ENCODE data around the gene HIPK2.

HIPK2 gene

GRCh38 chr7:139691253-139691781 lies 86.5 kb downstream of the HIPK2 start:
- no peak overlapping the region for H3K27ac ChIP-seq (ENCODE audit: insufficient read depth, low read length, poor library complexity, severe bottlenecking)
- H3K4me1 ChIP-seq (ENCODE audit: control insufficient read depth, insufficient read depth, low read length, poor library complexity, severe bottlenecking) = no peaks in the 10 kb centered on the region

DNA sequence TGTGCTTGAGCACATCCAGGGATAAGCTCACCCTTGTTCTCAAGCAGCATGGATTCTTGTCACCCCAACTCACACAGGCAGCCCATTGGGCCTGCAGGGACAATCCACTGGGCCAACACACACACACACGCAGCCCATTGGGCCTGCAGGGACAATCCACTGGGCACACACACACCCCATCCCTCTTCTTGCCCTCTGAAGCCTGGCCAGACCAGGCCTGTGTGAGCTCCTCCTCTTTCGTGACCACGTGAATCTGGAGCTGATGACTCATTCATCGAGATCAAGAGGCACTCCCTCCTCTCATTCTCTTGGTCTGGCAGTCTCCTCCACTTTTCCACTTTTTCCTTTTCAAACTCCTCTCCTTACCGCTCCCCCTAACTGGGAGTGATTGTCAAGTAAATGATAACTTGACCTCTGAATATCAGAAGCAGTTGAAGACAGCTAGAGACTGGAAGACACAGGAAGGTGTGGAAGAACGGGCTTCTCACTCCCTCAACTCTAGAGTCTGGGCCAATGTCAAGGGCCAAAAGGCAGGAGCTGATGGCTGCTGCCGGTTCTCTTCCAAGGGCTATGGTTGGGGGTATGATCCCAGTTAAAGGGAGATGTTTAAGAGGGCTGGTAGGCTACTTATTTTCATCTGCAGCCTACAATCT lies 89.7 kb downstream of the HIPK2 start:
- H3K4me3 ChIP-seq (ENCODE audit: insufficient read depth, low read depth, low read length, poor library complexity, severe bottlenecking) = no peak overlapping the region
- peaks cover 6% of the 10 kb centered on the region for H3K4me1 ChIP-seq (ENCODE audit: control insufficient read depth, insufficient read depth, low read length, poor library complexity, severe bottlenecking)
- no peaks in the 10 kb centered on the region for H3K9me3 ChIP-seq (ENCODE audit: control insufficient read depth, low read length)
- DNase-seq = no peak
- no peak overlapping the region for H3K27ac ChIP-seq (ENCODE audit: insufficient read depth, low read length, poor library complexity, severe bottlenecking)
- no peaks in the 10 kb centered on the region for H3K27me3 ChIP-seq (replicated peaks; ENCODE audit: control insufficient read depth, insufficient read depth, low read length, poor library complexity, severe bottlenecking)
- no peaks in the 10 kb centered on the region for H3K36me3 ChIP-seq (ENCODE audit: control insufficient read depth, insufficient read depth, low read length)

More at GRCh38 chr7:139691253-139691781, 86.5 kb downstream of the HIPK2 start:
- no peaks in the 10 kb centered on the region for H3K9me3 ChIP-seq (ENCODE audit: control insufficient read depth, low read length)
- H3K4me3 ChIP-seq (ENCODE audit: insufficient read depth, low read depth, low read length, poor library complexity, severe bottlenecking) = no peak overlapping the region
- H3K36me3 ChIP-seq (ENCODE audit: control insufficient read depth, insufficient read depth, low read length) = no peaks in the 10 kb centered on the region
- no peak for DNase-seq
- H3K27me3 ChIP-seq (replicated peaks; ENCODE audit: control insufficient read depth, insufficient read depth, low read length, poor library complexity, severe bottlenecking) = no peaks in the 10 kb centered on the region

DNA sequence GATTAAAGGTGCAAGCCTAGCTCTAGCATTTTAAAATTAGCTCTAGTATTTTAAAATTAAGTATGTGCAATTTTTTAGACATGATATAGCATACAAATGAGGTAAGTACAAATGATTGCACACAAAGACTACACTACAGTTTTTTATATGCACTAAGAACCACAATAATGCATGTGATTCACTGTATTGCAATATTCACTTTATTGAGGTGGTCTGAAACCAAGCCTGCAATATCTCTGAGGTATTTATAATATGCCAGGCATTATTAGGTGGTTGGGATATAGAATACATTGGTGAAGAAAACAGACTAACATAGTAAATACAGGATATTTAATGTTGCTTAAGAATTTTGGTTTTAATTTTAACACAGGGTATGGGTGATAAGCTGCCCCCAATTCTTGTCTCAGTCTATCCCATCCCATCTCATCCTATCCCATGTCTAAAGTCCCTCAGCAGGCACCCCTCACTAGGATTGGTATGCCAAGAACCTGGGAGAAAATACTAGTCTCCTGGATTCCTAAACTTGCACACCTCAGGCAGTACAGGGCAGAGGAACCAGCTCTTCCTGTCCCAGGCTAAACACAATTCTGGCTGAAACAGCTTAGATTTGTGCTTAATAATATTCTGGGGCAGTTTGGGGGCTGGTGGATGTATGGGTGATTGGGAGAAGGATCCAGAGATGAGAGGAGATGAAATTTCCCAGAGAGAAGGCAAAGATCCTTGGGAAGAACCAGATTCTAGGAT lies 90.4 kb downstream of the HIPK2 start:
- no peak for DNase-seq
- H3K4me1 ChIP-seq (ENCODE audit: control insufficient read depth, insufficient read depth, low read length, poor library complexity, severe bottlenecking) = peaks cover 12% of the 10 kb centered on the region
- no peaks in the 10 kb centered on the region for H3K27me3 ChIP-seq (replicated peaks; ENCODE audit: control insufficient read depth, insufficient read depth, low read length, poor library complexity, severe bottlenecking)
- H3K27ac ChIP-seq (ENCODE audit: insufficient read depth, low read length, poor library complexity, severe bottlenecking) = no peak overlapping the region
- no peak overlapping the region for H3K4me3 ChIP-seq (ENCODE audit: insufficient read depth, low read depth, low read length, poor library complexity, severe bottlenecking)
- no peaks in the 10 kb centered on the region for H3K36me3 ChIP-seq (ENCODE audit: control insufficient read depth, insufficient read depth, low read length)
- H3K9me3 ChIP-seq (ENCODE audit: control insufficient read depth, low read length) = no peaks in the 10 kb centered on the region

GRCh38 chr7:139683137-139683921 lies 94.5 kb downstream of the HIPK2 start:
- Histone ChIP-seq H3K27me3 (replicated peaks; ENCODE audit: control insufficient read depth, insufficient read depth, low read length, poor library complexity, severe bottlenecking) (no peaks in the 10 kb centered on the region), H3K4me1 (ENCODE audit: control insufficient read depth, insufficient read depth, low read length, poor library complexity, severe bottlenecking) (peaks cover 12% of the 10 kb centered on the region), H3K36me3 (ENCODE audit: control insufficient read depth, insufficient read depth, low read length) (no peaks in the 10 kb centered on the region), H3K4me3 (ENCODE audit: insufficient read depth, low read depth, low read length, poor library complexity, severe bottlenecking) (no peak overlapping the region), H3K27ac (ENCODE audit: insufficient read depth, low read length, poor library complexity, severe bottlenecking) (no peak overlapping the region), H3K9me3 (ENCODE audit: control insufficient read depth, low read length) (no peaks in the 10 kb centered on the region)
- no peak for DNase-seq

DNA sequence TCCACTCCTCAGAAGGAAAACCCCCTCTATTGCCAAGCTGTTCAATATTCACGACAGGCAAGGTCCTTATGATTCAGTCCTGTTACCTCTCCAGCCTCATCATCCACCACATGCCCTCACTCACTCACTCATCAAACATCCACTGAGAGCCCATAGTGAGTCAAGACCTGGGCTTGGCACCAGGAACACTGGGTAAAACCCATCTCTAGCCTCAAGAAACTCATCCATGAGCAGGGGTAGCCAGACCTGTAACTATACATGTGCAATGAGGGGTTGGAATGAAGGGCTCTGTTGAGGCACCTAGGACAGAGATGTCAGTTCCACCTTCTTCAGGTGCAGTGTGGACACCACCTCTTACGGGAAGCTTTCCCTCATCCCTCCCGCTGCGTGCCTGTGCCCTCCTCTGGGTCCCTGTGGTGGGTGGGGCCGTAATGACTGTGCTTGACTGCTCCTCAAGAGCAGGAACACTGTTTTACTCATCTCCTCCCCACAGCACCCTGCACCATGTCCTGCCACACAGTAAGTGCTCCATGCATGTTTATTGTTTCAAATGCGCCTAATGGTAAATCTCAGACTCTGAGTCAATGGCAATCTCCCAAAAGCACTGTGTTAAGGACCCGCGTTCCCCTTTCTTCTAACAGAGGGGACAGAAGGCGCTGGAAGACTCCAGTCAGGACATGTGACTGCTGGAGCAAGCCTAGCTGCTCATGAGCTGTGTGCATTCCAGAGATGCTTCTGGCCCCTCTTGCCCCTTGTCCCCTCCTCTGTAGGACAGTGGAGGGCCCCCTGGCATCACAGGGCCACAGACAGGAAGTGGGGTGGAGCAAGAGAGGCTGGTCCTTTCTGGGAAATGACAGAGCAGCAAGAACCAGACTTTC lies 95.4 kb downstream of the HIPK2 start:
- H3K36me3 ChIP-seq (ENCODE audit: control insufficient read depth, insufficient read depth, low read length) = no peaks in the 10 kb centered on the region
- no peaks in the 10 kb centered on the region for H3K9me3 ChIP-seq (ENCODE audit: control insufficient read depth, low read length)
- H3K27me3 ChIP-seq (replicated peaks; ENCODE audit: control insufficient read depth, insufficient read depth, low read length, poor library complexity, severe bottlenecking) = no peaks in the 10 kb centered on the region
- peaks cover 12% of the 10 kb centered on the region for H3K4me1 ChIP-seq (ENCODE audit: control insufficient read depth, insufficient read depth, low read length, poor library complexity, severe bottlenecking)
- no peak for DNase-seq
- no peak overlapping the region for H3K4me3 ChIP-seq (ENCODE audit: insufficient read depth, low read depth, low read length, poor library complexity, severe bottlenecking)
- no peak overlapping the region for H3K27ac ChIP-seq (ENCODE audit: insufficient read depth, low read length, poor library complexity, severe bottlenecking)

DNA sequence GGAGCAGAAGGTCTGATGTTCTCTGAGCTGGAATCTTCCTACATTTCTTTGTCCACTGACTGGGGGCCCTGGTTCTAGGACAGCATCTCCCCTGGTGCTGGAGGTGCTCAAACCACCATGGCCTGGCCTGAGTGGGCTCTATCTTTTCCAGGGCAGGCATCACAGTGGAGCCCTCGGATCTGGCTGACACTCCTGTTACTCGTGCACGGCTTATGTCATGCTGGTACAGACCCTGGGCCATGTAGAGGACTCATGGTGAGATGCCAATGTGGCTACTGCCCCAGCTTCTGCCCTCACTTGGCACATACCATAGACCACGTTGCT lies 96.0 kb downstream of the HIPK2 start:
- H3K4me3 ChIP-seq (ENCODE audit: insufficient read depth, low read depth, low read length, poor library complexity, severe bottlenecking) = no peak overlapping the region
- H3K27ac ChIP-seq (ENCODE audit: insufficient read depth, low read length, poor library complexity, severe bottlenecking) = no peak overlapping the region

GRCh38 chr7:139681463-139681755 lies 96.4 kb downstream of the HIPK2 start:
- DNase-seq = no peak
- Histone ChIP-seq H3K27me3 (replicated peaks; ENCODE audit: control insufficient read depth, insufficient read depth, low read length, poor library complexity, severe bottlenecking) (no peaks in the 10 kb centered on the region), H3K4me3 (ENCODE audit: insufficient read depth, low read depth, low read length, poor library complexity, severe bottlenecking) (no peak overlapping the region), H3K27ac (ENCODE audit: insufficient read depth, low read length, poor library complexity, severe bottlenecking) (no peak overlapping the region), H3K9me3 (ENCODE audit: control insufficient read depth, low read length) (no peaks in the 10 kb centered on the region), H3K36me3 (ENCODE audit: control insufficient read depth, insufficient read depth, low read length) (no peaks in the 10 kb centered on the region), H3K4me1 (ENCODE audit: control insufficient read depth, insufficient read depth, low read length, poor library complexity, severe bottlenecking) (peaks cover 12% of the 10 kb centered on the region)

More for the DNA sequence above, 96.0 kb downstream of the HIPK2 start:
- Histone ChIP-seq H3K9me3 (ENCODE audit: control insufficient read depth, low read length) (no peaks in the 10 kb centered on the region), H3K36me3 (ENCODE audit: control insufficient read depth, insufficient read depth, low read length) (no peaks in the 10 kb centered on the region), H3K27me3 (replicated peaks; ENCODE audit: control insufficient read depth, insufficient read depth, low read length, poor library complexity, severe bottlenecking) (no peaks in the 10 kb centered on the region), H3K4me1 (ENCODE audit: control insufficient read depth, insufficient read depth, low read length, poor library complexity, severe bottlenecking) (peaks cover 12% of the 10 kb centered on the region)
- no peak for DNase-seq

DNA sequence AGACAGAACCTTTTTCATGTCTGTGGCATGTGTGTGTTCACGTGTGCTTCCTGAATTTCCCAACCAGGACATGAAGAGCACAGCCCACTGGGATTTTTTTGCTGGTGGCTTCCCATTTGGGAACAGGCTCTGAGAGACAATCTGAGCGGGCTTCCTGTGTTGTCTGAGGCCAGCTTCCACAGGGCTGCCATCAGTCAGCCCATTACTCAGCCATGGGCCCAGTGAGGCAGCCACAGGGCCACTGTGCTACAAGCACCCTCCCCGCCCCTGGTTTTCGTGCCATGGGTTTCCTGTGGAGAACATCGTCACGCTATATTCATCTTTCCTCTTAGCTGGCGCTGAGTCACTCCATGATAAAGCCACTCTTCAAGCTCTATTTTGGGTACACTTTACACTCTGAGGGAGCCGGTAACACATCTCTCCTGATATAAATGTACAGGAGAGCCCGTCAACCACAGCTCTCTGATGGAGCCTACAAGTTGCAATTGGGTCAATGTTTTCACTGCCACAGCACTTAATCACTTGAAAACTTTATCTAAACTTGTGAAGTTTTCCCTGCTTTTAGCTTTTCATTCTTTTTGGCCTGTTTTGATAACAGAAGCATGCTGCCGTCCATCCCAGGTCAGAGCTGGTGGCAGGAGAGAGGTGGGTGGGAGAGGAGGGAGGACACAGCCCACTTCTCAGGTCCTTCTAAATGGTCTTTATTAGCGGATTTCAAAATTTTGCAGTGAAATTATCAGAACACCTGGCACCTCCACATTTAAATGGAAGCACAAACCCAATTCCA lies 96.9 kb downstream of the HIPK2 start:
- Histone ChIP-seq H3K4me1 (ENCODE audit: control insufficient read depth, insufficient read depth, low read length, poor library complexity, severe bottlenecking) (peaks cover 12% of the 10 kb centered on the region), H3K27me3 (replicated peaks; ENCODE audit: control insufficient read depth, insufficient read depth, low read length, poor library complexity, severe bottlenecking) (no peaks in the 10 kb centered on the region), H3K9me3 (ENCODE audit: control insufficient read depth, low read length) (no peaks in the 10 kb centered on the region), H3K36me3 (ENCODE audit: control insufficient read depth, insufficient read depth, low read length) (no peaks in the 10 kb centered on the region), H3K27ac (ENCODE audit: insufficient read depth, low read length, poor library complexity, severe bottlenecking) (no peak overlapping the region), H3K4me3 (ENCODE audit: insufficient read depth, low read depth, low read length, poor library complexity, severe bottlenecking) (no peak overlapping the region)
- peak in 2 of 3 donors; percentile 11 to 42 for DNase-seq
